K562 (cell line): ENCODE results near the gene ILKAP.

ENCODE experiments used
- KHSRP ChIP-seq: fragments of 450-650 bp; IDR thresholded peaks from 2 replicates; pipeline ENCODE4 v1.6.1; 2017
- ZNF282 ChIP-seq: sonication (generic); formaldehyde crosslinking; IDR thresholded peaks from 2 replicates; pipeline ENCODE4 v1.8.1; 2023; ENCODE audit warnings: missing genetic modification reagents

DNA sequence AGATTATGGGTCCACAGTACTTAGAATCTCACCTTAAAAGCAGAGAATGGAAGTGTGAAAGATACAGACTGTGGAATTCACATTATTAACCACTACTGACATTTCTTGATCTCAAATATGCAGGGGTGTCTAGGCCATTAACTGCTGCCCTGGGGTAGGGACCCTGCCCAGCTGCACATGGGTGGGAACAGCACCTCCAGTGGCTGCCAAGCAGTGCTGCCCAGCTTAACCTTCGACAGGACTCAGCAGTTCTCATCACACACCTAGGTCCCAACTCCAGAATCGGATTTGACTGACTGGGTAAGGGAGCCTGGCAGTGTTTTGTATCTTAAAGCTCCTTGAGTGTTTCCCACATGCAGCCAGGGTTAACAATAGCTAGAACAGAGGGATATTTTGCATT lies 29.8 kb downstream of the ILKAP start:
- TF ChIP-seq KHSRP (no peak), ZNF282 (CRISPR knock-in tag) (no peak)
